OCI-M2 (cell line): Measurements from ENCODE around the gene MRPL34.

ENCODE experiments used
- DNase-seq: peaks from one replicate; lab custom pipeline; 2025; ENCODE audit not compliant: unreplicated experiment; lab: John Stamatoyannopoulos, UW

MRPL34 gene

DNA sequence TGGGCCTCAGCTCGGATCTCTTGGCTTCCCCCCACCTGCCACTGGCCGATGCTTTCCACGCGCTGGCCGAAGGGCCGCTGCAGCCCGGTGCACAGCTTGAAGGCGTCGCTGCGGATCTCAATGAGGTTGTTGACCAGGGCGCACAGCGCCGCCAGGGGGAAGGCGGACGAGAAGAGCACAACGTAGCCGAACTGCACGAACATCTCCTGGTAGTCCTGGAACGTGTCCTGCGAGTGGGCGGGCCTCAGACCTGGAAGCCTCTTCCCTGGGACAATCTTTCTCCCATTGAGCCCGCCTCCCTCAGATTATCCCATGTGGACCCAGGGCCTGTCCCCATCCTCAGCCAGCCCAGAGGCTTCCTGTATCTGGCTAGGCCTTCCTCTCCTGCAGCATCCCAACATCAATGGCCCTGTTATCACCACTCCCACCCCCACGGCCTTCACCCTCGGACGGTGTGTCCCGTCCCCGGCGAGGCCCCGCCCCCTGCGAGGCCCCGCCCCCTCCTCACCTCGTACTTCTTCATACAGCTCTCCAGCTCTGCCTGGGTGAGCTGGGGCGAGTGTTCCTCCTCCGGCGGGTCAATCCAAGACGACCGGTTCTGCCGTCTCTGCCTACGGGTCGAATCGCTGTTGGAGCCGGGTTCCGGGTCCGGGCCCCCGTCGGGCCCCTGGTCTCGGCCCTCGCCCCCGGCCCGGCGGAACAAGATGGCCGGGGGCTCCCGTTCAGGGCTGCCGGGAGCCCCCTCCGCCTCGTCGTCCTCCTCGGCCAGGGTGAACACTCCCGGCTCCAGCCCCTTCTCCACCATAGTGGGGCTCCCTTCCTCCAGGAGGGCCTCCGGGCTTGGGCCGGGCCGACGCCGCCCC is 22.2 kb downstream of the MRPL34 start:
- no peak for DNase-seq

DNA sequence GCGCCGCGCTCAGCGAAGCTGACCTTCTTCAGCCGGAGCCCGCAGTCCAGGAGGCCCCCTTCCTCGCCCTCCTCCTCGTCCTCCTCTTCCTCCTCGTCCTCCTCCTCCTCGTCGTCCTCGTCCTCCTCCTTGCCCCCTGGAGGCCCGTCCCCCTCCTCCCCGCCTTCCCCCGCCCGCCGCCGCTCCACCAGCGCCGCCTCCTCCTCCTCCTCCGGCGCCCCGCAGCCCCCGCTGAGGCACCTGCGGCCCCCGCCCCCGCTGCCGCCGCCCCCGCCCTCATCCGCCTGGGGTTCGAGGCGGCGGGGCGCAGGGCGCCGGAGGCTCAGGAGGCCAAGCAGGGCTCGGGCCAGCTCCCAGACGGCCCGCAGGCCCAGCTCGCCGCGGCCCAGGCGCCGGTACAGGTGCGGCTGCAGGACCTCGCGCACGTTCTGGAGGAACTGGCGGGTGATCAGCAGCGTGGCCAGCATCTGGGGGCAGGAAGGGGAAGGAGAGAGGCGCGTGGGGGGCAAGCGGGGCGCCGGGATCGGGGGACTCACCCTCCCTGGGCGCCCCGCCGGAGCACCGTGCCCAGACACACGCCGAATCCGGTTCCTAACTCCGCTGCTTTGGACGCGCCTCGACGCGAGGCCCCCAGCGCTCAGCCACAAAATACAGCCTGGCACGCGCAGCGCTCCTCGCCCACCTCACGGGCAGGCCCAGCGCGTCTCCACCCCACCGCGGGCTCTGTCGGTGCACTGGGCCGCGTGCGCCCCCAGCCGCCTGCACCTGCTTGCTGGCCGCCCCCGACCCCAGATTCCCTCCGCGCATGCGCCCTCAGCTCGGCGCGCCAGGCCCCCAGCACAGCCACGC is 23.1 kb downstream of the MRPL34 start:
- no peak for DNase-seq

DNA sequence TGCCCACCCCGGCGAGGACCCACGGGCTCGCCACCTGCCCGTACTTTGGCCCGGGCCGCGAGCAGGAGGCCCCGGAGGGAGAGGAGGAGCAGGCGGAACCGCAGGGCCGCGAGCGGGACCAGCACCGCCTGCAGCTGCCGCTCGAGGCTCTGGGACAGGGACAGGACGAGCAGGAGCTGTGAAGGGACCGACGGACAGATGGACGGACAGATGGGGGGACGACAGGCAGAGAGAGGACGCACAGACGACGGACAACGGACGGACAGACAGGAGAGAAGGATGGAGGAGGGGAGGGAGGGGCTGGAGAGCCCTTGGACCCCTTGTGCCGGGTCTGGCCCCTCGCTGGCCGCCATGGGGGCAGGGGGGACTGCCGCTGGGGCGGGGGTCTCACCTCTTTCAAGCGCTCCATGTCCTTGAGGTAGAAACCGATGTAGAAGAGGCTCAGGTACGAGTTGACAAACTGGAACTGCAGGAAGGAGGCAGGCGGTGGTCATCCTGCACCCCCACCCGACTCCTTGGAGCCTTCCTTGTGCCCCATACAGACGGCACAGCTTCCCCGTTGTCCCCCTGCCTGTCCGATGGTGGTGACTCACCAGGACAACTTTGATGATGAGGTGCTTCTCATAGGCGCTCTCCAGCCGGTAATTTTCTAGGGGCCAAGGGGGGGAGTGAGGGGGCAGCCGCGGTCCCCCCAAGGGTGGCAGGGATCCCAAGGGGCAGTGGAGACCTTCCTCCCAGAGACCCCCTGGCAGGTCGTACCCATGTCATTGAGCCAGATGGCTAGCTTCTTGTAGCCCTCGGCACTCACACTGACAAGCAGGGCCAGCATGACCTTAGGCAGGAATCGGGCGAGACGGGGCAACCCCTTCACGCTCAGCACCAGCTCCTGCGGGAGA is 23.9 kb downstream of the MRPL34 start:
- no peak for DNase-seq

DNA sequence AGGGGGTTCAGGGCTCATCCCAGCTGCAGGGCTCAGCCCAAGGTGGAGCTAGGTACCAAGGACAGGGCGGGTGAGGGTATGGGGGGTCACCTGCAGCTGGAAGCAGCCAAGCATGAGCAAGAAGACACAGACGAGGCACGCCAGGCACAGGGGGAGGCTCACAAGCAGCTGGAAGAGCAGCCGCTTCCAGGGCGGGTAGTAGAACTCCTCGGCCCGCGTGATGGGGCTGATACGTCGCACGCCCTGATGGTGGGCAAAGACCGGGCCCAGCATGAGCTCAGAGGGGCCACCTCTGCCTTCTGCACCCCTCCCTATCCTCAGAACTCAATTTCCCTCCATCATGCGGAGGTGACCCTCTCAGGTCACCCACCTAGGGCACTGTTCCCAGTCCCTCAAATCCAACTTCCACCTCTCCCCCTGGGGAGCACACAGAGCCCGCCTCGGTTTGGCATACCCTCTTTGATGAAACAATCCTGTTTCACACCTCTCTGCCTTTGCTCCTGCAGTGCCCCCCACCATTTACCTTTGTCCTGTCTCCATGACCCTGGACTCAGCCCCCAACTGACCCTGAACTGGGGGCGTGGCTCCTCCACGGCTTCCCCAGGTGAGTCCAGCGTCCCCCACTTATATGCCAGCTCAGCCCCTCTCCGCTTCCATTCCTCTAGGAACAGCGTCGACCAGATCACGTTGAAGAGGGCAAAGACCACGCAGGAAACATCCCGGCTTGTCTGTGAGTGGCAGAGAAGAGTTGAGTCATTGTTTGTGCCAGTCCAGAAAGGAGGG is 24.8 kb downstream of the MRPL34 start:
- no peak for DNase-seq

DNA sequence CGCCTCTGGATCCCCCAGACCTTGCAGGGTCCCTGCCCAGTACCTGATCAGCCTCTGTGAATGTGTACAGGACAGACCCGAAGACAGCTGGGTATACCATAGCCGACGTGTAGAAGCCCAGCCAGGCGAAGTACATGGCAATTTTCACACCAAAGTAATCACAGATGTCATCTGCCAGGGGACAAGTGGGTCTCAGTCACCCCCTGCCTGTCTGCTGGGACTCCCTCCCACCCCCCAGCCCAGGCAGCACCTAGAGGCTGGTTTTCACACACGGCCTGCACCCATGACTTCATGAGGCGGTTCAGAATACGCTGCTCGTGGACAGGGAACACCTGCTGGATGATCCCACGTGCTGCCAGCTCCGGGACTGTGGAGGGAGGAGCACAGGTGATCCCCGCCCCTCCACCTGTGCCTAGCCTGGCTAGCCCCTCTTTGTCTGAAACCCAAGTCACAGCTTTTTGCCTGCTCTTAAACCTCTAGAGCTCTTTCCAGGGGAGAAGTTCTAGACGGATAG is 25.4 kb downstream of the MRPL34 start:
- no peak for DNase-seq

DNA sequence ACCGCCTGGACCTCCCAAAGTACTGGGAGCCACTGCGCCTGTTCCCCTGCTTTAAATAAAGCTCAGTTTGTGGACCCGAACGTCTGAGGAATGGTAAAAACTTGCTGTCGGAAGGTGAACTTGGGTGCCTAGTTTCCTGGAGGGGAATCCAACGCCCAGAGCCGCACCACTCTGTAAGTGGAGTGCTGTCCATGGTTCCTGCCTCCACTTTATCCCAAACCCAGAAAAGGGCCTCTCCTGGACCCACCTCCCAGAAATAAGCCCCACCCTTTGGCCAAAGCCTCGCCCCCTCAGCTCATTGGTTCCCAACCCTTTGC is 26.6 kb downstream of the MRPL34 start:
- DNase-seq = no peak

DNA sequence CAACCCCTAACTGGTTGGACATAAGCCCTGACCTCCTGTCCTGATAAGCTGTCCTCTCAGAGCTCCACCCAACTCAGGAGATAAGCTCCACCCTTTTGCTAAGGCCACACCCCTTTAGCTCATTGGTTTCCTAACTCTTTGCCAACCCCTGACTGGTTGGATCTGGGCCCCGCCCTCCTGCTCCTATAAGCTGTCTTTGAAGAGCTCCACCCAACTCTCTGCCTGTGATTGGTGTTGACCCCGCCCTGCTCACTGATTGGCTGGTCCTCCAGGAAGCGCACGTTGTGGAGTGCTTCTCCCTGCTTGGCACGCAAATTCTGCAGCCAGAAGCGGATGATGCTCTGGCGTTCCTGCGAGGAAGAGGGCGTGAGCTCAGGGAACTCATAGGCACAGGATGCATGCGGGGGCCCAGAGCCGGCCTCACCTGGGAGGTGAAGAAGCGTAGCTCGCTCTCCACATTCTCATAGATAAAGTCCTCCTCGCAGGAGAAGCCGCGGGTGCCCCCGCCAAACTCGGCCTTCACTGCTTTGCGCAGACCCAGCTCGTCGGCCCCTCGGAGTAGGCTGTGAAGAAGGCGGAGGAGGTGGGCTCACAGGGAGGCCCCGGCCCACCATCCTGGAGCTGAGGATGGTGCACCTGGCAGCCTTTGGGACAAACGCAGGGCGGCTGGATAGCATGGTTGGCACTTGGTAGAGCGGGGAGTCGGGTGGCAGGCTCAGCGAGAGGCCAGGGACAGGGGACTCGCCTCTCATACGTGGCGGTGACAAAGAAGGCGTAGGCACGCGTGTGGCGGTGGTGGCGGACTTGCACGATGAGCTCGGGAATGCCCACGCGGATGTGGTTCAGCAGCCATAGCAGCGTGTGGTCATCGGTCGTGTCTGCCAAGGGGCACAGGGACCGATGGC is 27.3 kb downstream of the MRPL34 start:
- no peak for DNase-seq

DNA sequence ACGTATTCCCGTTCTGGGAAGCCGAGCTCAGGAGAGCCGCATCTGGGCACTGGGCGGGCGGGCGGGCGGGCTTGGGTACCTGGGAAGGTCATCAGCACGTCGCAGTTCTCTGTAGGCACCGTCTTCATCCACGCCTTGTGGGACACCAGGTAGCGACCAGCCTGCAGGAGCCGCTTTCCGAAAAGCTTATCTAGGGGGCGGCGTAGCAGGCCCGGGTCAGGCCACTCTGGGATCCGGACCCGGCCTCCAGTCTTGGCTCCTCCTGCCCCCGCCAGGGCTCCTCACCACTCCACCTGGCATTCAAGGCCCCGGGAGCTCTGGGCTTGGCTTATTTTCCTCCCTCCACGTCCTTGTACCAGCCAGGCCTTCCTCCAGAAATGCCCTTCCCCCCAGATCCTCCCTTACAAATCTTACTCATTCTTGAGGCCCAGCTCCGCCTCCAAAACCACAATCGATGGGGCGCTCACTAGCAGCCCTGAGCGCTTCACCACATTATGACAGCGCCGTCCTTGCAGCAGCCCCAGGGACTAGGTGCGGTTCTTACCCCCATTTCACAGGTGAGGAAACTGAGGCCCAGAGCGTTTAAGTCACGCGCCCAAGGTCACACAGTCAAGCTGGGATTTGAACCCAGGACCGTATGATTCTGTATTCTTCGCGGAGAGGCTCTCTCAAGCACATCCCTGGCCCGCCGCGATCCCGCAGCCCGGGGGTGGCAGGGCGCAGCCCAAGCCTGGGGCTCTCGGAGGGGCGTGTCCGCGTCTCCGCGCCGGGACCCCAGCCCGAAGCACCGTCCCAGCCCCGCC is 28.1 kb downstream of the MRPL34 start:
- no peak for DNase-seq

DNA sequence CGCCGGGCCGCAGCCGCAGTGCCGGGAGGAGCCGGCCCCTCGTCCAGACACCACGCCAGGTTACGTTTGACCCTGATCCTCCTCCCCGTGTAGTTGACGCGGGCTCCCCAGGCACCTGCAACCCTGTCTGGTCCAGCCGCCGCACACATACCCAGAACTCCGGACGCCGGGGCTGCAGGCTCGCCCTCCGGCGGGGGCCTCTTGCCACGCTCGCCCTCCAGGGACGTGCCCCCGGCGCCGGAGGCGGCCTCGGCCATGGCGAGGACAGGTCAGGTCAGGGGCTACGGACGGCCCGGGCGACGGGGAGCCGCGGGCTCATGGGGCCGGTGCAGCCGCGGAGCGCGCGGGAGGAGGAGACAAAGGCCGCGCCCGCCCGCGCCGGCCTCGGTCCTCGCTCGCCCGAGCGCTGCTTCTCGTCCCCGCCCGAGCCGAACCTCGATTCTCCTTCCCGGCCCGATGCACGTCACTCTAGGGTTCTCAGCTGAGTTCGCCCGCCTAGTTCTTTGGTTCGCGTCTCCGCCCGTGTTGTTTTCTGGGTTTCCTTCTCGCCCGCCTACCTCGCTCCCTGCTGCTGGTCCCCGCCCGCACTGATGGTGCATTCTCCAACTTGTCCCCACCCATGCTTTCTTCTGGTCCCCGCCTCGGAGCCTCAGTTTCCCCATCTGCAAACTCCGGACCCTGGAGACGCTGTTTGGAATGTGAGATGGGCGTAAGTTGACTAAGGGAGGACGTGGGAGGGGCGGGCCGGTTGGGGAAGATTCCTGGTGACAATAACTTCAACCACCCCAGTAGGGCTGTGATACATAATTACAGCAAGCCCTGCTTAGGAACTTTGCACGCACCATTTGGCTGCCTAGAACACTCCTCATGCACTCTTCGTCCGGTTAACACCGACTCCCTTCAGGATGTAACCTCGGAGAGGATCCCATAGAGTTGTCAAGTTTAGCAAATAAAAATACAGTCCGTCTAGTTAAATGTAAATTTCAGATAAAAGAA is 29.0 kb downstream of the MRPL34 start, which contains the start of gene ANO8:
Gene ANO8, minus strand, starts transcription at position 442 of the 996 bp plus-strand sequence. Its CDS starts 185 bp downstream, at position 257.
- peak; percentile 96 for DNase-seq

DNA sequence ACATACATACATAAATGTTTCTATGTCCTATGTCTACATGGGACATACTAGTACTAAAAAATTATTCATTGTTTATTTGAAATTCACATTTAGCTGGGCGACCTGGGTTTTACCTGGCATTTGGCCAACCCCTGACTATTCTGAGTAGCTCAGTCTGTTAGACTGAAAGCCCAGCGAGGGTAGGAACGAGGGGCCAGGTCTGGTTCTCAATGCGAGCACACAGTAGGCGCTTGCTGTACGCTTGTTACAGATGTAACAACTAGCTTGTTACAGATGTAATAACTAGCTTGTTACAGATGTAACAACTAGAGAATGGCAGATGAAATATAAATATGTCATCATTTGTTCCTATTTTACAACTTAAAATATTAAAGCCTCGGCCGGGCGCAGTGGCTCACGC is 29.9 kb downstream of the MRPL34 start:
- no peak for DNase-seq

DNA sequence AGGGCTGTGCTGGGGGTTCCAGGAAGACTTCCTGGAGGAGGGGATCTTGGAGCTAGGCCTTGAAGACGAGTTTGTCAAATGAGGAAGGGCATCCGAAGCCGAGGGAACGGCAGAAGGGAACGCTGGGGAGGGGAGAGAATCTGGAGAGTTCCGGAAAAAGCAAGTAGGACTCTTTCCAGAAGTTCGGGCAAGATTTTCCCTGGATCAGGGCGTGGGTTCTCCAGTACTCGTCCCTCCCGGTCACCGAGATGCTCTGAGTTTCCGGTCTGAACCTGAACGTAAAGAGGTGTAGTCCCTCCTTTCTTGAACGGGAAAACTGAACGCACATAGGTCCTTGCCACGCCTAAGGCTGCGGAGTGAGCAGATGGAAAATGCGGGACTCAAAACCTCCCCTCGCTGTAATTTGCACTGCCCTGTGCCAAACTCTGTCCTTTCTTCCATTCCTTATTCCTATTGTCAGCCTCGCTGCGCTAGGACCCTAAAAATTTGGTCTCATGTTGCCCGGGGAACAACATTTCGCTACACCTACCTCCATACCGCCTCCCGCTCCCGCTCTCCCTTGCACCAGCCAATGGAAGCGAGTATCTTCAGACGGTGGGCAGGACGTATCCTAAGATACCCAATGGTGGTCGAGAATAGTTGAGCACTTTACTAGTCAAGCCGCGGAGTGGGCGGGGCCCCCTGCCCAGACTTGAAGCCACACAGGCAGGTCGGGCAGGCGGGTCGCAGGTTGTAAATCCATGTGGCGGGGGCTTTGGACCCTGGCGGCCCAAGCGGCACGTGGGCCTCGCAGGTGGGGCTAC is 31.4 kb downstream of the MRPL34 start, which contains the start of gene GTPBP3:
Gene GTPBP3, plus strand, starts transcription at position 682 of the 803 bp plus-strand sequence. Its CDS starts 59 bp downstream, at position 741.
- DNase-seq = peak; percentile 93

DNA sequence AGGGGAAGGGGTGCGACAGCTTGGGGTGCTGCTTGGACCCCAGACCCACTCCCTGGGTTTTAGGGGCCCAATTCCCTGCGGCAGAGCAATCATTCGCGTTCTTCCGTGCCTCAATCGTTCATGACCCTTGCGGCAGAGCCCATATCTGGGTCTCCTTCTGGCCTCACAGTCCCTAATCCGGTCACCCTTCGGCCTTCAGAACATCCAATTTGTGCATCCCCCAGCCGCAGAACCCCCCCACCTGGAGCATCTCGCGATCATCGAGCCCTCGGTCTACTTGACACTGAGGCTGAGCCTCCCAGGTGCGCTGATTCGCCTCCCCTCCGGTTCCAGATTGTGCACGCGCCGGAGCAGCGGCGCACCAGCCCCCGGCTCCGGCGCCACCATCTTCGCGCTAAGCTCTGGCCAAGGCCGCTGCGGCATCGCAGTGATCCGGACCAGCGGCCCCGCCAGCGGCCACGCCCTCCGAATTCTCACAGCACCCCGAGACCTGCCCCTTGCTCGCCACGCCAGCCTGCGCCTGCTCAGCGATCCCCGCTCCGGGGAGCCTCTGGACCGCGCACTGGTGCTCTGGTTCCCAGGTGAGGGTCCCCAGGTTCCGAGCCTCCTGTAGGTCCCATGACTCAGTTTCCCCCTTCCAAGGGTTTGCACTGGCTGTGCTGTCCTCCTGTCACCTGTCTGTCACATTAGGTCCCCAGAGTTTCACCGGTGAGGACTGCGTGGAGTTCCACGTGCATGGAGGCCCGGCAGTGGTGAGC is 32.2 kb downstream of the MRPL34 start:
- DNase-seq = no peak

DNA sequence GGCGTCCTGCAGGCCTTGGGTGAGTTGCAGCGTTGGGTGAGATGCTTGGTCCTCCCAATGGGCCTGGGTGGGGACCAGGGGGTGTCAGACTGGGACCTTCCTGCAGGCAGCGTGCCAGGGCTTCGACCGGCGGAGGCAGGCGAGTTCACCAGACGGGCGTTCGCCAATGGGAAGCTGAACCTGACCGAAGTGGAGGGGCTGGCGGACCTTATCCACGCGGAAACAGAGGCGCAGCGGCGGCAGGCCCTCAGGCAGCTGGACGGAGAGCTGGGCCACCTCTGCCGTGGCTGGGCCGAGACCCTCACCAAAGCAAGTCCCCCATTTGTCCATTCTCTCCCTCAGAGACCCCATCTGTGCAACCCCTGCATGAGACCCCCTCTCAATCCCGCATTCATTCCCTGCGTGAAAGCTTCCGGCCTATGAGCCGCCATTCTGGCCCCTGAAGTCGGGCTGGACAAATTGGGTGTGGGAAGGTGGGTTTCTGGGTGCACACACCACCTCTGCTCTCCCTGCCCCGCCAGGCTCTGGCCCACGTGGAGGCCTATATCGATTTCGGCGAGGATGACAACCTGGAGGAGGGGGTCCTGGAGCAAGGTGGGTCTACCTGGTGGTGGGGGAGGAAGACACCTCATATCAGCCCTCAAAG is 32.9 kb downstream of the MRPL34 start:
- no peak for DNase-seq

DNA sequence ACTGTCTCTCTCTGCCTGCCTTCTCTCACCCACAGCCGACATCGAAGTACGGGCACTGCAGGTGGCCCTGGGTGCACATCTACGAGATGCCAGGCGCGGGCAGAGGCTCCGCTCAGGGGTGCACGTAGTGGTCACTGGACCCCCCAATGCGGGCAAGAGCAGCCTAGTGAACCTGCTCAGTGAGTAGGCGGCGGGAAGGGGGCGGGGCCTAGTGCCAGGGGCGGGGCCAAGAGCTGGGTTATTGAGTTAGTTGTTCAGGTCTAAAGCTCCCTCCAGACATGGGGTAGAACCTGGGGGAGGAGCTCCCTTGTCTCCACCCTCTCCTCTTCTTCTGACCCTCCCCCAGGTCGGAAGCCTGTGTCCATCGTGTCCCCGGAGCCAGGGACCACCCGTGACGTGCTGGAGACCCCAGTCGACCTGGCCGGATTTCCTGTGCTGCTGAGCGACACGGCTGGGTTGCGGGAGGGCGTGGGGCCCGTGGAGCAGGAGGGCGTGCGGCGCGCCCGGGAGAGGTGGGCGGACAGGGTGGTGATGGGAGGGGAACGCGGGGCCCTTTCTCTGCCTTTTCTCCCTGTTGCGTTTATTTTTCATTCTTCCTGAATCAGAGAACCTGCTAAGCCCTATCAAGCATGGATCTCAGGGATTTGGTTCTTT is 33.5 kb downstream of the MRPL34 start:
- no peak for DNase-seq
